ENCODE data around the gene NT5C1B.

- TF ChIP-seq POLR2A (IDR thresholded peaks at IDR 0.05), result no peak
- TF ChIP-seq CTCF (IDR thresholded peaks at IDR 0.05), result no peak
- TF ChIP-seq POLR2AphosphoS5 (IDR thresholded peaks at IDR 0.05), result no peak
These were observed 30.9 kb downstream of the NT5C1B start for GRCh38 chr2:18558458-18558857.

All from upper lobe of left lung (tissue), 4 donors.